GM21786 (cell line): Measurements from ENCODE around the gene SHISA6.

Experiments
- ATAC-seq: cut with Tn5 transposase; IDR thresholded peaks from one replicate; pipeline ENCODE4 v1.9.1; 2021; ENCODE audit not compliant: unreplicated experiment

The SHISA6 gene

GRCh38 chr17:11264183-11264871 is 23.3 kb downstream of the SHISA6 start:
- ATAC-seq, result no peak

- no peak for ATAC-seq
Measured at GRCh38 chr17:11267999-11268575, 27.1 kb downstream of the SHISA6 start.

DNA sequence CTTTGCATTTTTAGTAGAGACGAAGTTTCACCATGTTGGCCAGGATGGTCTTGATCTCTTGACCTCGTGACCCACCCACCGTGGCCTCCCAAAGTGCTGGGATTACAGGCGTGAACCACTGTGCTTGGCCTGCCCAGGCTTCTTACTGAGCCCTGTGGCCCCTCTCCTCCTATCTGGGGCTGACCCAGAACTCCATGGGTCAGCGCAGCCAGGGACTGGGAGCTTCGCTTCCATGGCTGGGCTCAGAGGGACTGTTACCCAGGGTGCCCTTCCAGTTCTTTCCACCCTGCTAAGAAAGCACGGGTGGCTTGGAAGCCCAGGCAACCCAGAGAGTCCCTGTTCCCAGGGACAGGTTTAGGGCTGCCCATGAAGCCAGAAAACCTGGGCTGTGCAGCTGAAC is 28.2 kb downstream of the SHISA6 start:
- no peak for ATAC-seq

- no peak for ATAC-seq
Measured at GRCh38 chr17:11272191-11272590, 31.2 kb downstream of the SHISA6 start.

DNA sequence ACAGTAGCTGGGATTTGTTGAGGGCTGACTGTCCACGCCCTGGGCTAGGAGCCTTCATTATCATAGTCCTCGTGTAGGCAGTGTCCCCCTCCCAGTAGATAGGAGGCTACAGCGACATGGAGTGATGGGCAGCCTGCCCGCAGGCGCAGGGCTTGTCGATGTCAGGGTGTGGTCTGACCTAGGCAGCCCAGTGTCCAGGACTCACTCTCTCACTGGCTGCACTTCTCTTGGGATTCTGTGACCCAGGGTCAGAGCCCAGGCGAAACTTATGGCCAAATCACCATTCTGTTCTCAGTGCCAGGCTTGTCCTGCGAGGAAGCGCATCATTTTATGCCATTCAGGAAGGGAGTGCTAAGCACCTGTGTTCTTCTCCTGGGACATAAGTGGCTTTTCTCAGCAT is 32.6 kb downstream of the SHISA6 start:
- ATAC-seq, result no peak

GRCh38 chr17:11274106-11274505 is 33.1 kb downstream of the SHISA6 start:
- ATAC-seq, result no peak

GRCh38 chr17:11276486-11276885 is 35.5 kb downstream of the SHISA6 start:
- no peak for ATAC-seq

GRCh38 chr17:11278186-11278991 is 37.4 kb downstream of the SHISA6 start:
- ATAC-seq, result no peak

DNA sequence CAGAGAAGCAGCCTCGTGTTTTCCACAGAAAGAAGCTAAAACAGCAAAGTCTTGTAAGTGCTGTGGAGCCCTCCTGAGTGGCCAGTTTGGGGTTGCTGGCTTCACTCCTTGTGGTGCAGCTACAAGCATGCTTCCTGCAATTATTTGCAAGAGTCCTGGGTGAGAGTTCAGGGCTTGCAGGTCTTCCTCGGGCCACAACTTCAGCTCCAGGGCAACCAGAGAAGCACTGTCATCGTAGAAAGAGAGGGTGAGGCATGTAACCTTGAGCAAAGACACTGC is 37.9 kb downstream of the SHISA6 start:
- no peak for ATAC-seq

GRCh38 chr17:11279776-11280344 is 38.8 kb downstream of the SHISA6 start:
- ATAC-seq, result no peak

GRCh38 chr17:11282586-11282985 is 41.6 kb downstream of the SHISA6 start:
- ATAC-seq, result no peak

DNA sequence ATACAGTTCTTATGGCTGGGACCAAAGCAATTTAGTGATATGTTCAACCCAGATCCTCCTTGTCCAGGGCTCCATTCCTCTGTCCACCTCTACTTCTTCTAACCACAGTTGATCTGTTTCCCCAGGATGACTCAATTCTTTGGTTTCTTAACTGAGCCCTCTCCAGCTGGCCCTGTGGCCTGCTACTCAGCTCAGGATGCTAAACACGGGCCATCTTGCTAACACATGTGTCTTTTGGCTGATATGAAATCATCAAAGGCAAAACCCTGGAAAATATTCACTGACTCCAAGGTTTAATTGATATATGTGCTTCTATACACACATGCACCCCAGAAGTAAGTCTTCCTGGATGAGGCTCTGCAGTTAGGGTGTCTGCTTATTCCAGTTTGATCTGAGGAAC is 43.8 kb downstream of the SHISA6 start:
- ATAC-seq, result no peak

- no peak for ATAC-seq
Measured at GRCh38 chr17:11285946-11286345, 44.9 kb downstream of the SHISA6 start.

GRCh38 chr17:11287791-11288190 is 46.8 kb downstream of the SHISA6 start:
- ATAC-seq, result no peak

DNA sequence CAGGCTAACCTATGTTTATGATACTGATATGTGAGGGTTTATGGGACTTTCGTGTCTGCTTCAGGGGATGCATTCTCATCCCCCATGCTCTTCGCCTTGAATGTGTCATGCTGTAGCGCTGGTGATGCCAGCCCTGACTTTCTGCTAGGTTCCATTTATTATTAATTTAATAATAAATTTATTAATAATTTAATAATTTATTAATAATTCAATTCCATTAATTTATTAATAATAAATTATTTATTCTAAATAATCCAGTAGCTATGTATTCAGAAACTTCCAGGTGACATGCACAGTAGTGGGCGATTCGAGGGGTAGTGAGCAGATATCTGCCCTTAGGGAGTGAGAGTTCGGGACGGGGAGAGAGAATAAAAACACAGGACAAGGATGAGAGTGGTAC is 49.8 kb downstream of the SHISA6 start:
- no peak for ATAC-seq

DNA sequence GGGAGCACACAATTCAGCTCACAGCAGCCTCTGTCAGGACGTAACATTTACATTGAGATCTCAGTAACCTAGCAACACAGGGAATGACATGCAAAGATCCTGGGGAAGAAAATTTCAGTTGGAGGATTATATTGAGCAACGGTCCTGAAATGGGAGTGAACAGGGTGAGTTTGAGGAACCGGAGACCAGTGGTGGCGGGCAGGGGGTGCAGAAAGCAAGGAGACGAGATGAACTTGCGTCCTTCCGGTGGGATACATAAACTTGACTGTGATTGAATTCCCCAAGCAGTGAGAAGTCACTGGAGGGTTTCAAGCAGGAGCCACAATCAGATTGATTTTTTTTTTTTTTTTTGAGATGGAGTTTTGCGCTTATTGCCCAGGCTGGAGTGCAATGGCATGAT is 51.5 kb downstream of the SHISA6 start:
- no peak for ATAC-seq

DNA sequence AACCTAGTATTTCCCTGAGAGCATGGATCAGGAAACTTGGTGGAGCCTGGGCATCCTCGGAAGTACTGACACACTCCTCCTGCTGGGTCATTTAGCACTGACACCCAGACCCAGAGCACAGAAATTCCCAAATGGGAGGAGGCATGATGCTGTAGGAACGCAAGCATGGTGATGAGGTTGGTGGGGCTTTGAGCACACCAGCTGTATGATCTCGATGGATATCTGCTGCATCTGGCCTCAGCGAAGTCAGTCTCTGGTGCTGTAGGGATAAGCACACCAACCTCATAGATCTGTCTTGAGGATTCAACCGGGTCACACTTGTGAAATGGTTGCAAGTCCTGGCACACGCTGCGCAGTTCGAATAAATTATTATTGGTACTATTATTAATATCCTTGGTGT is 52.5 kb downstream of the SHISA6 start:
- no peak for ATAC-seq

DNA sequence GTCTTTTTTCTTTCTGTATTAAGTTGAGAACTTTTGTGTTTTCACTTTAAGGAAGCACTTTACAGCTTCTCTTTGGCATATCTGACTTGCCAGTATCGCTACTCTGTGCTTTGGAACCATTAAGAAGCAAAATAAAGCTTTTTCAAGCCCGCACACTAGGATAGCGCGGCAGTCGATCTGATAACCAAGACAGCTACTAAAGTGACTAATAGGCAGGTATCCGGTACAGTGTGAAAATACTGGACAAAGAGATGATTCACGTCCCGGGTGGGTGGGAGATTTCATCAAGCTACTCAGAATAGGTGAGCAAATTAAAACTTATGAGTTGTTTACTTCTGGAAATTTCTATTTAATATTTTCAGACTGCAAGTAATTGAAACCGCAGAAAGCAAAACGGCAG is 53.8 kb downstream of the SHISA6 start:
- ATAC-seq, result no peak

GRCh38 chr17:11296994-11297393 is 56.0 kb downstream of the SHISA6 start:
- no peak for ATAC-seq

DNA sequence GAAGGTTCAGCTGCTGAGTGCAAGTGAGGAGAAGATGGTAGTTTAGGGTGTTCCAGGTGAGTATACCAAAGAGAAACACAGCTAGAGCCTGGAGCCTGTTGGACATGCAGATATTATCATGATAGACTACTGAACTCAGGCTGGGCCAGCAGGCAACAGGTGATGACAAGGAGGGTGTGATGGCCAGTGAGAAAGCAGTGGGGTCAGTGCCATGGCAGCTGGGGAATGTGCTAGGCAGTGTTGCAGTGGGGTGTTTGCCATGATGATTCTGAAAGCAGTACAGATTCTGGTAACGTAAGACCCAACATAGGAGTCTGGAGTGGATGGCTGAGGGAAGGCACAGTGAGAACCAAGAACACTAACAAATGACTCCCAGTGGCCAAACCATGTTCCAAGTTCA is 57.4 kb downstream of the SHISA6 start:
- no peak for ATAC-seq

DNA sequence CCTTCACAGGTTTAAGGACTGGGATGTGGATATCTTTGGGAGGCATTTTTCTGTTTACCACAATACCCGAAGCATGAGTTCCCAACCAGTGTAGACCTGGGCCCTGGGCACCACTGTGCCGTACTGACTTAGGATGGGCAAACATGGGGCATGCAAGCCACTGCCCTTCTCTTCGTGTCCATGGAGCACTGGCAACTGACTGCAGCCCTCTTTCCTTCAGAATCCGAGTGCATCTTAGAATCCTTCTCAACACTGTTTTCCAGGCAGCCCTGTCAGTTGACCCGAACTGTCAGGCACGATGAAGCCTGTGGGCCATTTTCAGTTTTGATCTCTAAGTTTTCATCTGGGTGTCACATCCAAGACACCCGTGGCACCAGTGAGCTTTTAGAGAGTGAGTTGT is 59.2 kb downstream of the SHISA6 start:
- no peak for ATAC-seq

DNA sequence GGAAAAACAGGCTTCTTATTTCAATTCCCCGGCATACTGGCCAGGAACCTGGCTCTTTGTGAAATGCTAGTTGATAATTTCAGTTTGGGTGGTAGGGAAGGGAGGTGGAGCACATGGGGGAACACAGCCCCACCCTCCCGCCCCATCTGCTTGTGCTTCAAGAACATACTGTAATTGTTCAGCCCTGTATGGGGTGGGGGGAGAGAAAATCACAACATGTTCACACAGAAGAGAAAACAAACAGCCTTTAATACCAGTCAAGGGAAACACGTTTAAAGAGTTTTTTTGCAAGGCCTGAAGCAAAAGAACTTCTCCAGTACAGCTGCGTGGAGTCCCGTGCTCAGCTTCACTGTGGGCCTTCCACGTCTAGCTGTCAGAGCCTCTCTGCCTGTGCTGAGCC is 59.7 kb downstream of the SHISA6 start:
- ATAC-seq, result no peak
